ENCODE data around the gene PPP2R3A.

The PPP2R3A gene

DNA sequence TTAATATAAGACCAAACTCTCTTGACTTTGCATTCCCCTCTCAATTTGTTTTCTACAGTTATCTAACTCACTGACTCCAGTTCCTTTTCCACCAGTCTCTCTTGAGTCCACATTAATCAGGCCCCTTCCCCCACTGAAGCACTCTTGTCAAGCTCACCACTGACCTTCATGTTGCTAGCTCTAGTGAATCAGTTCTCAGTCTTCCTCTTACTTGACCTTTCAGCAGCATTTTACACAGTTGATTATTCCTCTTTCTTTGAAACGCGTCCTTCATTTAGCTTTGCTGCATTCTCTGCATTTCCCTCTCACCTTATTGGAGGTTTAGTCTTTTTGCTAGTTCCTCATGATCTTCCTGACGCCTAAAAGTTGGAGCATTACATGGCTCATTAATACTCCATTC lies 8.3 kb downstream of the PPP2R3A start:
- DNase-seq (ENCODE audit: low spot score): no peak

DNA sequence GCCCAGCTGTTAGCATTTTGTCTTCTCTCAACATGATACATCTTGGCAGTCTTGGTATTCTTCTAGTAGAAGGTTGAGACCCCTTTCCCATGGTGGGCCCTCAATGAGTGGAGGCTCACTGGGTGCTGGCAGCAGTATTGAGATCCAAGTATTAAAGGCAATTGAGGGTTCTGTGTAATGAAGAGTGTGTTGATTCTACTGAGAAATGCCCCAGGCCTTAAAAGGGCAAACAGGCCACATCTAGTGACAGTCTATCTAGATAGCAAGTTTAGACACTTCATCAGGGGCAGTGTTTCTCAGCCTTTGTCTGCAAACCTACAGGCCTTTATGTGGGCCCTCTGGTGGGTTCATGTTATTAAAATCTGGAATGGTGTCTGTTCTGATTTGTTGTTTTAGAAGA lies 9.5 kb downstream of the PPP2R3A start:
- DNase-seq (ENCODE audit: low spot score): no peak

DNA sequence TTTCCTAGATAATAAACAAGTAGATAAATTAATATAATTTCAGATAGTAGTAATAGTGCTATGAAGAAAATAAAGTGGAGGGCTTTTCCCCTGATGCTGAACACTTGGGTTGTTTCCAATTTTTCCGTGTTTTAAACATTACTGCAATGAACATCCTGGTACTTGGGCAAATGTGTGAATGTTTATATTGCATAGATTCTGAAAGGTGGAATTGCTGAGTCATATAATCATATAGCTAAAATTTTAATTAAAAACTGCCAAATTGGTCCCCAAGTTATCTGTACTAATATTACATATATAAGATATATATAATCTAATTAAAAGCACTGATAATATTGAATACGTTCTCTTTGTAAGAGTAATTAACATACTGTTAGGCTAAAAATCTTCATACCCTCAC lies 10.0 kb downstream of the PPP2R3A start:
- DNase-seq (ENCODE audit: low spot score): no peak

DNA sequence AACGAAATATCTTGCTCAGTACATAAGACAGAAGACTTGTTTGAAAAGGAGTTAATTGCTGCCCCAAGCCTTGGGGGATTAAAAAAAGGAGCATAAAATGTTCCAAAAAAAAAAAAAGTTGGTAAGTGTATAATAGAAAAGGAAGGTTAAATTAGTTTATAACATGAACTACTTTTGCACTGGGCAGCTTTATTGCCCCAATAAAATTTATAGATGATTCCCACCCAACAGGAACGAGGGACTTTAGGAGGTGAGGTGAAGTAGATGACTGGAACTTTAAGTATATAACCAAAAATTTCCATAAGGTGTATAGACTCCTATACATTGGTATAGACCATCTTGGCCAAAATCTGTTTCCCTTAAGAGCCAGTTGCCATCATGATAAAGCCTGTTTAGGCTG lies 14.8 kb downstream of the PPP2R3A start:
- DNase-seq (ENCODE audit: low spot score): no peak

DNA sequence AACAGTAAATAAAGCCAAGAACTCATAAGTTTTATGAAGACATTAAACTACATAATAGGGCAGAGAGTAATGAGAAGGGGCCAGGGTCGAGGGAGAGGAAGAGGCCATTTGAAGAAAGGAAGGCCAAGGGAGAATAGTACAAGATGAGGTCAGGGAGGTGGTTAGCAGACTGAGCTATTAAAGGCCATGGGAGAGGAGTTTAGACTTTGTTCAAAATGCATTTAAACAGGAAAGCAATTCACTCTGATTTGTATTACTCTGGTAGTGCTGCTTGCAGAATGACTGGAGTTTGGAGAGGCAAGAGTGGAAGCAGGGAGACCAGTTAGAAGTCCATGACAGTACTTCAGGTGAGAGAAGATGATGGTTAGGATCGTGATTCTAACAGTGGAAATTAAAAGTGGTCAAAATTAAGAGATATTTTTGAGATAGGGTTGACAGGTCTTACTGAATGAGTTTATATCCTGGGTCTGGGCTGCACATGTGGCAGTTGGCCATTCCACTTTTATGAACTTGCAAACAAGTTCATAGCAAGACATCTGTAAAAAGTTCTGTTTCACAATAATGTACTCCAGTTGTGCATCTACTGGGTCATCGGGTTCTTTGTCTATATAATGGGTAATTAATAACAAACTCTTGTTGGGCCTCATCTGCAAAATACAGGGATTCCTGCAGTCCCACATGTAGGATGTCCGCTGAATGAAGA lies 16.3 kb downstream of the PPP2R3A start:
- no peak for DNase-seq (ENCODE audit: low spot score)

DNA sequence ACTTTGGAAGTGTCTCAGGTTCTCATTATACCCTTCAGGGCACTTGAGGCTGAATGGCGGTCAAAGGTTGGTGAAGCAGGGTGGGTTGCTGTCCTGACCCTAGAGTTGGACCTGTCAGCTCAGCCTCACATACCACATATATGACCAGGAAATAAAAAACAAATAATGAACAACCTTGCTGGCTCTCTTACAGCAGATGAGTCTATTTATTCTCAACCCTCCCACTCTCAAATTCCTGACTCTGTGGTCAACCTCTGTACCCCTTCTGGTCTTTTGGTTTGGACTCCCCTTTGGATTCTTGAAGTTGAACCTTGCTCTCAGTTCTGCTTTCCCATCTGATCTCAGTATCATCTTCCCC lies 16.9 kb downstream of the PPP2R3A start:
- DNase-seq (ENCODE audit: low spot score): no peak

DNA sequence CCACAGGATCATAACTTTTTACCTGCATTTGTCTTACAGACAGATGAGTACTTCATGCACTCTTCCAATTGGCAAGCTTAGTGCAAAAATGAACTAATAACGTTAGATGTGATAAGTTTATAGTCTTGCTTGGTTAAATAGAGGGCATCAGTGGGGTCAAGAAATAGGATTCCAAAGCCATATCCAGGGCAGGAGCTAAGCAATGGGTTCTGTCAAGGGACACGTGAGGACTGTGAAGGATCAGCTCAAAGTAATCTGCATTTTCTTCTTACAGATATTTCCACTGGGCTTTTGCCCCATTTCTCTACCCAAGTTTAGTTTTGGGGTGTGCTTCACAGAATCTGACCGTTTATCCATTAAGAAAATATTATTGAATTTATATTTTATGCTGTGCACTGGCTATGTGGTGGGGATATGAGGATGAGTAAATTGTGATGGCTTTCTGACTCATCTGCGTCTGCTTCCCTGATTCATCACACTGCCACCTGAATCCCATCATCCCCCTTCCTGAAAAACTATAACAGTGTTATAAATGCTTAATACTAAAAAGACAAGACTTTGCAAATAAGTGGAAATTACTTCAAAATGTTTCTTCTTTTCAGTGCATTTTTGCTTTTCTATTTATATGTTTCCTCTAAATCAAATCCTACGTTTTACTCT lies 17.5 kb downstream of the PPP2R3A start:
- DNase-seq (ENCODE audit: low spot score): peak; percentile 46

DNA sequence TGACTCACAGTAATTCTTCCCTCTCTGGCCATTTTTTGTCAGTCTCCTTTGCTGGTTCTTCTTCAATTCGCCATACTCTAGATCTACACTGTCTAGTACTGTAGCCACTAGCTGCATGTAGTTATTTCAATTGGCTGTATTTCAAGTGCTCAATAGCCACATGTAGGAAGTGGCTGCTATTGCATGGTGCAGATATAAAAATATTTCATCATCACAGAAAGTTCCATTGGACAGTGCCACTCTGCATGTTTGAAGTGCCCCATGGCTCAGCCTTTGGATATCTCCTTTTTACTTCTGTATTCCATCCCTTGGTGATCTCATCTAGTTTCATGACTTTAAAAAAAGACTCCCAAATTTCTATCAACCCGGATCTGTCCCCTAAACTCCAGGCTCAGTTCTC lies 22.1 kb downstream of the PPP2R3A start:
- no peak for DNase-seq (ENCODE audit: low spot score)

DNA sequence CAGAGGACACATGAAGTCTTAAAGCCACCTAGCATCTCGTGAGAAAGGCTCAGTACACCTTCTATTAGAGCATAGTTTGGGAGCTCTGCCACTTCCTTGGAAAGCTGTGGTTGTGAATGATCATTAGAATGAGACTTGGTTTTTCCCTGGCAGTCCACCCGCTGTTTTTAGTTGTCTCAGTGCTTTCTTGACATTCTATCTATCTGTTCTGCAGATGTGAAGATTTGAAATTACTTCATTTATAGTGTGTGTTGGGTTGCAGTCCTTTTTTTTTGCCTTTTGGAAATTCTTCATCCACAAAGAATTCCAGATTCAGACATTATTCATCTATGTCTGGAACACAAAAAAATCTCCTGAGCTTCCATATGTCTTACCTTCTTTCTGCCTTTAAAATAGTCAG lies 23.7 kb downstream of the PPP2R3A start:
- DNase-seq (ENCODE audit: low spot score): no peak

DNA sequence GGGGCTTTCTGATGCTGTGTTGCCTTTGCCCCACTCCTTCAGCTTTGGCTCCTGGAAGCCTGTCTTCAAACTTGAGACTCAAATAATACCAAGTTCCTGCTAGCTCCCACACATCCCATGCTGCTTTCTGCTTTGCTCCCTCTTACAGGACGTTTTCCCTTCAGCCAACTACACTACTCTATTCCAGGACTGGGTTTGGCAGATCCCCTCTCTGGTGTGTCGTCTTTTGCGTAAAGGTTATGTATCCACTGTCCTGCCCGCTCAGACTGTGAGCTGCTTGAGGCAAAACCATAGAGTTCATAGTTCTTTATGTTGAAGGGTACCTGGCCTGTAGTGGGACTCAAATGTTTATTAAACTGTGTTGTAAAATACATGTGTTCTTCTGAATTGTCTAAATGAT lies 25.4 kb downstream of the PPP2R3A start:
- DNase-seq (ENCODE audit: low spot score): no peak

DNA sequence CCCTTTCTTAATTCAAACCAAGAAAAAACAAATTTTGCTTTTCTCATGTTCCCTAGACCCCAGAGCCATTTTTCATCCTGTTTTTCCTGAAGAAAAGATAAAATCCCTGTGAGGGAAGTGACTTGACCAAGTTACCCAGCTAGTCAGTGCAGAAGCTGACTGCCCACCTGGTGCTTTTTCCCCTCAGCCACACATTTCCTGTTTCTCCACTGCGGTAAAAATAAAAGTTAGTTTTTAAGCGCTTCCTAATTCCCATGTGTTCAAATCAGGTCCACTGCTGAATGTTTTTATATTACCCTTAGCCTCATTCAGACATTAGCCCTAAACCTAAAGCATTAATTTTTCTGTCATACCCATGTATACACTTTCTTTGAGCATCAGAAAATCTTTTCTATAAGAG lies 26.1 kb downstream of the PPP2R3A start:
- no peak for DNase-seq (ENCODE audit: low spot score)

DNA sequence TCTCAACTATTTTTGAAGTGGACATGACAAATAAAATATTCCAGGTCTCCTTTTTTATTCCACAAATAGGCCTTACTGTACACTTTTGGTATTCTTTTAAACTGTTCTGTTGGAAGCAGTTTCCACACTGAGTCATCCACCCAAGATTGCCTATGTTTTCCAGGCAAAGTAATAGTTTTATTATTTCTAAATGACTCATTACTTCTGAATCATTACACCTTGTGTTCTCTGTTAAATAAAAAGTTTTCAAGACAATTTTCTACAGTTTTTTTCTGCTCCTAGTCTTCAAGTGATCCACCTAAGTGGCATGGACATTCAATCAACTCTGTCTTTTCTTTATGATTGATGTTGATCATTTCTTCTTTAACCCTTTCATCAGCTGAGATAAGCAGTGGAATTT lies 26.5 kb downstream of the PPP2R3A start:
- peak; percentile 91 for DNase-seq (ENCODE audit: low spot score)

DNA sequence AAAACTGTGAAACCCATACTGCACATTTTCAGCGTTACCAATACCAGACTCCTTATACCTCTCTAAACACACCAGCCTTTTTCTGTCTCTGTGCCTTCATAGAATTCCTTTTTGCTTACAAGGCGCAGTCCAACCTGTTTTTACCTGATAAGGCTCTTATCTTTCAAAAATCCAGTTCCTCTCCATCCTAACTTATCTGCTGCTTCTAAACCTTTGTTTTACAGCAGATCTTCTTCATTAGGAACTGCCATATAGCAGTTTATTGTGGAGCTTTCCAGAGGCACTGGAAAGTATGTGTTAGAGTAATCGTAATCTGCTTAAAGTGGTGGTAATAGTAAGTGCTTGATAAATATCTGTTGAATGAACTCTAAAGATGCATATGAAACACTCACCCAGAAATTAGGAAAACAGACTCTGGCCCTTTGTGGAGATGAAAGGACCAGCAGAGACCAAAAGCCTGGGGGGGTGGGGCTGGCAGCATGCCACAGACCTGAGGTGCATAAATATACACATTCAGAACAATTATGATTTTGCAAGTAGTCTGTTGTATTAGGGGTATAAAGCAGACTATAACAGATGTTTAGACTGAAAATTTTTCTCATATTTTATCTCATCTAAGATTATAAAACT lies 29.3 kb downstream of the PPP2R3A start:
- no peak for DNase-seq (ENCODE audit: low spot score)

DNA sequence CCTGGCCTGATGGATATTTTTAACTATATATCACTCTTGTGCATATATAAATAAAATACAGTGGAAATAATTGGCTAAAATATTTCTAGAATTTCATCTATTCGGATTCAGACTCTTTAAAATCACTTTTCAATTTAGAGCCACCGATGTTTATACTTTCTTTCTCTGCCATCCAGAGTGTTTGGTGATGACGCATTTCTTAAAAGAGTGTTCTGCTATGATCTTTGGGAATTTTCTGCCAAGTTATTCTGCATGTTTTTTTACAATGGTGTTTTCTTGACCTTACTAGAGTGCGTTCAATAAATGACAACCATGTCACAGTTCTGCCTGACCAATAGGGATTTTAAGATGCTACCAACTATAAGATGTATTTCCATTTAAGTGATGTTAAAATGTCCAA lies 30.2 kb downstream of the PPP2R3A start:
- DNase-seq (ENCODE audit: low spot score): no peak

DNA sequence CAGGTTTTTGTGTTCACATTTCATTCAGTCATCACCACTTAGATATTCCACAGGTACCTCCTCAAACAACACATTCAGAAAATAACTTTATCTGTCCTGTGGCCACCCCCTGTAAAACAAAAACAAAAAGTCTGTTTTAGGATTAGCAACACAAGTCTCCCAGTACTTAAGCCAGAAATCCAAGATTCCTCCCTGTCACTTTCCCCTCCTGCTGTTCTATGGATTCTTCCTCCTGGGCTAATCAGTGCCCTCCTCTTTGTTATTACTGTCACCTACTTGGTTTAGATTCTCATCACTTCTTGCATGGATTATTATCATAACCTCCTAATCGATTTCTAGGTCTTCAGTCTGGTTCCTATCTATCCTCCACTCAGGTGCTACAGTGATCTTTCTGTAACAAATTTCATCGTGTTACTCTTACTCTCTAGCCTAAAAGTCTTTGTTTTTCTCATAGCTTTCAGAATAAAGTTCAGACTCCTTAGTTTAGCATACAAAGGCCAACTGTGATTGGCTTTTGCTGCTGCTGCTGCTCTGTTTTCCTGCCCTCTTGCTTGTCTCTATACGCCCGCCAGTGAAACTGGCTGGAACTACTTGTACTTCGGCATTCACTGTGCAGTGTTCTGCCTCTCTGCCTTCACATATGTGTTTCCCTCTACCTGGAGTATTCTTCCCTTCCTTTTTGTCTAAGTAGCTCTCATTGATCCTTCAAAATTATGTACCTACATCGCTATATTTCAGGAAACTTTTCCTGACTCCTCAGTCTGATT lies 32.2 kb downstream of the PPP2R3A start:
- no peak for DNase-seq (ENCODE audit: low spot score)

DNA sequence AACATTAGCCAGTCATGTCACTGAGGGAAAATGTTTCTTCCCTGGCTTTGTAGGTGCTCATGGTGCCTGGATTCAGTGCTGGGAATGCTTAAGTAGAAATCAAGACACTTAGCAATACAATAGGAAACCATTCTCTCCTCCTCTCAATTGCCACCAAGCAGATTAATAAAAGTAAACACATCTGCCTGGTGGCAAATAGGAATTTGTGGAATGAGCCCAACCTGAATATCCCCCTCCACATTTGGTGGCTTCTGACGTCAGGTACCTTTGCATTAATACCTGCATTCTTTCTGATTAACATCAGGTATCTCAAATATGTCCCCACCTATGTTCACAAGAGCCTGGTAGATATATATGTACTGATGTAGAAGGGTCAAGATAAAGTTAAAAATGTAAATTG lies 42.7 kb downstream of the PPP2R3A start:
- DNase-seq (ENCODE audit: low spot score): no peak

DNA sequence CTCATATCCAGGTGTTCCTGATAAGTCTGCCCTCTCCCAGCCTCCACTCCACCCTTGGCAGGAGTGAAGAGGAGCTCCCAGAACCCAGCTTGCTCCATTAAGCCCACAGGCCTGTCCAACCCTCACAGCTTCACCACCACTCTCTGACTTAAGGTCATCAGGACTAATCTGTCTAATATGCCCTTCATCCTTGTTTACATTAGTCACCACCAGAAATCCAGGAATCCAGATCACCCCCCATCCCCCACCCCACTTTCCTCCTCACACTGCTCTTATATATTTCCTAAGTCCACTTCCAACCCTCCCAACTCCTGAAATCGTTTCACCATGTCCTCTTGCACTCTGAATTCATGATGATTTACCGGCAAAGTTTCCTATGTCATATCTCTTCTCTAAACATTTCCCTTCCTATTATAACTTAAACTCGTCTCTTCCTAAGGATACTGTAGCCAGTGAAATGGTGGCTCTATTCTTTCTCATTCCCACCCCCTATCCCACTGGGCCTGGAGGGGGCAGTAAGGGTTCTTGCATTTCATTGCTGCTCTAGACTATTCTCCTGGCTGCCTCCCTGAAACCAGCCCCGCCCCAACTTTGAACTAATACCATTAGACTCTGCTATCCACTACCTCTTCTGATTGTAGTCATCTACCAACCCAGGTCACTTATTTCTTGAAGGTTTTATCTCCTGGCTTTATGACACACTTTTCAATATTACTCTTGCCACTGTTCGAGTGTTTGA lies 43.4 kb downstream of the PPP2R3A start:
- DNase-seq (ENCODE audit: low spot score): no peak

DNA sequence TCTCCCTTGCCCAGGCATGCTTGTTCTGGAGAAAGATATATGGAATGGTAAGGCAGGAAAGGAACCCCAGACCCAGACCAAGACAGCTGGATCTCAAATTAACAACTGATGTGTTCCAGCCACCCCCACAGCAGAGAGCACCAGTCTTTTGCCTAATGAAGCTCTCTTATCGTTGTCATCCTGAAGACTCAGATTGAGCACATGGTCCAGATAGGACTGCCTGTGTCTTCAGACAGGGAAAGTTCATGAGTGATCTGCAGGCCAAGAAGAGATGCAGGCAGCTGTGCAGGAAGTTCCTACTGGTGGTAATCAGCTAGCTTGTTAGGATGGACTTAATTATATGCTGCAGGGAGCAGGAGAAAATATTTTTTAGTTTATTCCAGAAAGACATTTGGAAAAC lies 53.3 kb downstream of the PPP2R3A start:
- no peak for DNase-seq (ENCODE audit: low spot score)

DNA sequence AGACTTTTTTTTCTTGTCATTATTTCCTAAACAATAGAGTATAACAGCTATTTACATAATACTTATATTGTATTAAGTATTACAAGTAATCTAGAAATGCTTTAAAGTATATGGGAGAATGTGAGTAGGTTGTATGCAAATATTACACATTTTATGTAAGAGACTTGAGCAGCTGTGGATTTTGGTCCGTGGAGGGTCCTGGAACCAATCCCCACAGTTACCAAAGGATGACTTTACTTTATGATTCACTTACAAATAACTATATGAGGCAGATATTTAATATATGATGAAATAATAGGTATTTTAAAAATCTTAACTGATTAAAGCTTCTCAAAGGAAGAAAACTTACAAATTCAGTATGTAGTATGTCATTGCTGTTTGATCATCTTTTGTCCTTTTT lies 56.3 kb downstream of the PPP2R3A start:
- no peak for DNase-seq (ENCODE audit: low spot score)

DNA sequence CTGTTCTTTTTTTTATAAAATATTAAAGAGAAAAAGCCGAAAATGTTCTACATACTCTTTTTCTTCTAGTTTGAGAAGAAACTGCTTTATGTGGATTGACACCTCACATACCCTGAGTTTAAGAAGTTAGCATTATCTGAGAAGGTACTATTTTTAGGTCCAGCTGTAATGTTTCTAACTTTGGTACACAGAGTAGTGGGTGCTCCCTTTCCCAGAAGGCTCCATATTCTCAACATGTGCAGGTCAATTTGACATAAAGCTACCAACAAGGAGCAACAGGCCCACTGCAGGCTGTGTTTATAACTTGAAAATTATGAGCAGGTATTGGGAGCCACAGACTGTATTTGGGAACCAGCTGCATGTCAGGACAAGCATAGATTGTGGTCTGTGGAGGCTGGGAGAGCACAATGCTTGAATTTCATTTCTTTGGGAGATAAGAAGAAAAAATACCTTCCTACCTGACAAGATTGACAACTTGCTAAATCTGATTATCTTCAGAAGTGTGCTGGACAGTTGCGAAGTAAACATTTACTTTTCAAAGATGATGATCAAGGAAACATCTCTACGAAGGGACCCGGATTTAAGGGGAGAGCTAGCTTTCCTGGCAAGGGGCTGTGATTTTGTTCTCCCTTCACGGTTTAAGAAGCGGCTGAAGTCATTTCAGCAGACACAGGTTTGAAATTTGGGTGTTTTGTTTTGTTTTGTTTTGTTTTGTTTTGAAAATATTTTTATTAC lies 57.2 kb downstream of the PPP2R3A start:
- no peak for DNase-seq (ENCODE audit: low spot score)

DNA sequence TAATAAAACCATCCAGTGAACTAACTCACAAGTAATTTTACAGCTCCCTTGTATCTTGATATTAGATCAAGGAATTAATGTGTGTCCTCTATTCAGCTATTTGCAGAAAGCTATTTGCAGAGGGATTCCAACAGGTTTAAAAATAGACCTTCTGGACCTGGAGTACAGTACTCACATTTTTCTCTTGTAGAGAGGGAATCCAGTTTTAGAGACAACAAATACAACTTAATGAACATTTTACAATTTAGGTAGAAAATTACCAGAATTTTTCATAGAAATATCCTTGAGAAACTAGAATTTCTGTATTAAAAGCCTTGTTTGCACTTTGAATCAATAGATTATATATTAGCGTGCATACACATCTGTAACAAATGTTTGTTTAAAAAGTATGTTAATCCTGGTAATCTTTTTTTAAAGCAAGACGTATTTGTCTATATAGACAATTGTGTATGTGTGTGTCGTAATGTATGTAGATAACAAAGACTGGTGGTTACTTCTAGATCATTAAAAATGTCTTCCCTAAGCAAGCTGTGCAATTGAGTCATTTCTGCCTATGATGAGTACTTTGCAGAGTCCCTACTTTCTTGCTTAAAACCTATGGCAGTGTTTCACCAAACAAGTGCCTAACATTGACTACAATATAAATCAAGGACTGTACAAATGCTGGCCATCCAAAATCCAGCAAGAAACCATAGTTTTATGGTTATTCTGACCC lies 57.9 kb downstream of the PPP2R3A start:
- DNase-seq (ENCODE audit: low spot score): no peak
